Endothelial cell of umbilical vein (primary cell): ENCODE results near the gene STARD13. TPM values are rescaled to one million over a fixed set of nuclear protein-coding genes. Genes with fewer than 3 reads are reported as not detected.

Experiments used
- BruUV-seq: library from RNA; stranded (reverse); fragments of 400-500 nt; replicated peaks from 2 replicates; lab custom pipeline; 2021; lab: Mats Ljungman, UMichigan
- CTCF ChIA-PET: fragments of 300-600, 350-600 bp; sonication (Branson Sonifier 250); formaldehyde crosslinking; loops from one replicate; lab custom pipeline; 2021; ENCODE audit warnings: antibody characterized with exemption, inconsistent platforms; lab: Charles Lee
- POLR2A ChIA-PET: fragments of 300-600, 350-600 bp; sonication (Branson Sonifier 250); formaldehyde crosslinking; loops from one replicate; lab custom pipeline; 2021; ENCODE audit warnings: antibody characterized with exemption, inconsistent platforms; lab: Charles Lee
- DNase-seq: peaks from one replicate; pipeline ENCODE4 v3.0.0-alpha.2; 2011; ENCODE audit warnings: low read depth, low spot score
- FAIRE-seq: peaks from 2 replicates; lab custom pipeline; 2011; peaks lifted over from hg19 to GRCh38; lab: Jason Lieb, UNC
- H2AFZ ChIP-seq: 2 replicates; pipeline ENCODE4 v1.6.0; 2012; ENCODE audit warnings: low read depth, low read length, control low read depth, inconsistent platforms
- H3K27ac ChIP-seq: 2 replicates; pipeline ENCODE4 v1.5.1; 2011; ENCODE audit warnings: low read depth, mild to moderate bottlenecking, control low read depth, low read length, moderate library complexity; ENCODE audit not compliant: insufficient read depth
- H3K27me3 ChIP-seq, 2 experiments: 2 replicates each; pipeline versions ENCODE4 v1.6.0 to v1.6.1; 2011; ENCODE audit warnings: low read length in 2 of 2, mixed read lengths in 1 of 2; ENCODE audit not compliant: control insufficient read depth in 2 of 2, insufficient read depth in 2 of 2
- H3K36me3 ChIP-seq, 2 experiments: 2 replicates in 1 of 2; 3 replicates in 1 of 2; pipeline ENCODE4 v1.5.1; 2011; ENCODE audit warnings: low read length in 2 of 2, mild to moderate bottlenecking in 1 of 2, moderate library complexity in 1 of 2; ENCODE audit not compliant: control insufficient read depth in 2 of 2, insufficient read depth in 2 of 2; ENCODE audit errors: extremely low read depth in 1 of 2
- H3K4me1 ChIP-seq: 3 replicates; pipeline ENCODE4 v1.5.1; 2011; ENCODE audit warnings: mild to moderate bottlenecking, low read length; ENCODE audit not compliant: control insufficient read depth, insufficient read depth; ENCODE audit errors: extremely low read depth
- H3K4me2 ChIP-seq: 2 replicates; pipeline ENCODE4 v1.6.1; 2011; ENCODE audit warnings: low read length, control low read depth, mixed read lengths; ENCODE audit not compliant: insufficient read depth
- H3K4me3 ChIP-seq, 3 experiments: fragments of 200-600 bp in 1 of 3; sonication (generic), shearing (Covaris generic) in 1 of 3; replicated peaks in 1 of 3; 2 replicates each; pipeline ENCODE4 v1.5.1; 2011 to 2016; ENCODE audit warnings: control low read depth in 3 of 3, low read length in 3 of 3, mild to moderate bottlenecking in 2 of 3, inconsistent platforms in 1 of 3, low read depth in 1 of 3, moderate library complexity in 1 of 3; ENCODE audit not compliant: insufficient read depth in 1 of 3
- H3K79me2 ChIP-seq: 2 replicates; pipeline ENCODE4 v1.6.0; 2012; ENCODE audit warnings: low read length, inconsistent platforms; ENCODE audit not compliant: control insufficient read depth, insufficient read depth
- H3K9ac ChIP-seq: replicated peaks from 2 replicates; pipeline ENCODE3; 2011; ENCODE audit warnings: low read length, control low read depth; ENCODE audit not compliant: insufficient read depth; ENCODE audit errors: extremely low read depth
- H3K9me1 ChIP-seq: replicated peaks from 3 replicates; pipeline ENCODE4 v1.6.0; 2011; ENCODE audit warnings: mild to moderate bottlenecking, low read length; ENCODE audit not compliant: control insufficient read depth, insufficient read depth; ENCODE audit errors: extremely low read depth
- H3K9me3 ChIP-seq: replicated peaks from 2 replicates; pipeline ENCODE4 v1.5.1; 2012; ENCODE audit warnings: low read length, inconsistent platforms; ENCODE audit not compliant: control insufficient read depth, insufficient read depth
- H4K20me1 ChIP-seq: replicated peaks from 2 replicates; pipeline ENCODE3; 2011; ENCODE audit warnings: mild to moderate bottlenecking, low read length; ENCODE audit not compliant: control insufficient read depth, insufficient read depth; ENCODE audit errors: extremely low read depth
- EZH2 ChIP-seq: IDR thresholded peaks from 2 replicates; pipeline ENCODE4 v1.6.1; 2012; ENCODE audit warnings: borderline replicate concordance, low read depth, mild to moderate bottlenecking, moderate library complexity, low read length, inconsistent platforms; ENCODE audit not compliant: severe bottlenecking
- FOS ChIP-seq: IDR thresholded peaks from 2 replicates; pipeline ENCODE4 v1.6.1; 2011; ENCODE audit warnings: mild to moderate bottlenecking, low read length, moderate library complexity, borderline replicate concordance; ENCODE audit not compliant: insufficient read depth
- GATA2 ChIP-seq: IDR thresholded peaks from 2 replicates; pipeline ENCODE4 v1.7.0; 2011; ENCODE audit warnings: low read depth, mild to moderate bottlenecking, moderate library complexity, mixed read lengths, low read length; ENCODE audit not compliant: insufficient read length, insufficient read depth
- JUN ChIP-seq: IDR thresholded peaks from 2 replicates; pipeline ENCODE4 v1.6.1; 2011; ENCODE audit warnings: borderline replicate concordance, low read depth; ENCODE audit not compliant: insufficient read length, insufficient read depth
- MYC ChIP-seq: IDR thresholded peaks from one replicate; pipeline ENCODE4 v1.6.1; 2011; ENCODE audit warnings: mild to moderate bottlenecking, low read depth, low read length
- POLR2A ChIP-seq: IDR thresholded peaks from 2 replicates; pipeline ENCODE4 v1.6.1; 2012; ENCODE audit warnings: low read depth, mild to moderate bottlenecking, control low read depth, low read length
- POLR2AphosphoS5 ChIP-seq: IDR thresholded peaks from 2 replicates; pipeline ENCODE4 v1.6.1; 2012; ENCODE audit warnings: low read depth, mild to moderate bottlenecking, control low read depth, low read length, moderate library complexity; ENCODE audit not compliant: insufficient read depth
- dilution Hi-C: fragments of 300-500 bp; cut with MboI; formaldehyde crosslinking; loops from one replicate; pipeline ENCODE4 v1.15.0; 2019; ENCODE audit warnings: low sequenced_read_pairs; ENCODE audit not compliant: extremely low pct_ligation_motif_present
- intact Hi-C: fragments of 100-400 bp; cut with micrococcal nuclease; formaldehyde crosslinking; loops from one replicate; pipeline ENCODE4 v1.10.0; 2022
- polyA plus RNA-seq, 4 experiments: library from polyadenylated mRNA; depleted of rRNA in 3 of 4; stranded (reverse) in 3 of 4; unstranded in 1 of 4; fragments of >200 nt; gene quantifications; 2 replicates each; pipeline versions ENCODE4 v1.2.1 to v1.2.3, GENCODE V29; 2011 to 2012; ENCODE audit warnings: missing spikeins in 1 of 4
- total RNA-seq: library from RNA; stranded (reverse); gene quantifications from 2 replicates; pipeline ENCODE4 v1.2.3, GENCODE V29; 2021
- TF ChIP-seq, protein P1 (sequence below): IDR thresholded peaks from 2 replicates; pipeline ENCODE4 v1.6.1; 2011; ENCODE audit not compliant: insufficient read depth, insufficient read length
- TF ChIP-seq, protein P2 (sequence below), 2 donors: IDR thresholded peaks; 1 replicate in 1 of 2; 2 replicates in 1 of 2; pipeline ENCODE4 v1.5.1; 2011; ENCODE audit warnings: low read length in 2 of 2, mild to moderate bottlenecking in 2 of 2, moderate library complexity in 2 of 2, control low read depth in 1 of 2, inconsistent platforms in 1 of 2, low read depth in 1 of 2; ENCODE audit not compliant: insufficient read depth in 1 of 2; ENCODE audit errors: extremely low read depth in 1 of 2

Gene STARD13
- total and polyA plus RNA-seq, 2 donors (not counting 3 experiments of a cell fraction or from before 2014, with no cell fraction given): 11.0 to 47.7 TPM

DNA sequence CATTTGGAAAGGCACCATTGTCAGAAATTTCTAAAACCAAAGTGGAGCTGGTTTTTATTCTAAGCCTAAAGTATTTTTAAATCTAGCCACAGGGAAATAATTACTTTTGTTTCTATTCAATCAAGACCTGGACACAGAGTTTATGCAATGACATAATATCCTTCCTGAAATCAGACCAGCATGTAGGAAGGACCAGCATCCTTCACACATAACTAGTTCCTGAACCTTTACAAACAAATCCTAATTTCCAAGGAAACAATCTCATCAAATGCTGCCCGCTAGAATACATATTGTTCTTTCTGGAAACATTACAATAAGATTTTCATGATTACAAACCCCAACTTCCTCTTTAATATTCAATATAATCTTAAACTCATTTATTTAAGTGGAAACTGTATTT, 1.5 kb downstream of the STARD13 start:
- no peaks in the 10 kb centered on the region for H3K9me3 ChIP-seq
- TF ChIP-seq POLR2A (peak; percentile 78), GATA2 (peak; percentile 39), FOS (peak; percentile 46), POLR2AphosphoS5 (peak; percentile 64), EZH2 (no peak), MYC (no peak), JUN (peak; percentile 93)
- TF ChIP-seq, protein P1, sequence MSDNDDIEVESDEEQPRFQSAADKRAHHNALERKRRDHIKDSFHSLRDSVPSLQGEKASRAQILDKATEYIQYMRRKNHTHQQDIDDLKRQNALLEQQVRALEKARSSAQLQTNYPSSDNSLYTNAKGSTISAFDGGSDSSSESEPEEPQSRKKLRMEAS: no peak
- TF ChIP-seq, protein P2, sequence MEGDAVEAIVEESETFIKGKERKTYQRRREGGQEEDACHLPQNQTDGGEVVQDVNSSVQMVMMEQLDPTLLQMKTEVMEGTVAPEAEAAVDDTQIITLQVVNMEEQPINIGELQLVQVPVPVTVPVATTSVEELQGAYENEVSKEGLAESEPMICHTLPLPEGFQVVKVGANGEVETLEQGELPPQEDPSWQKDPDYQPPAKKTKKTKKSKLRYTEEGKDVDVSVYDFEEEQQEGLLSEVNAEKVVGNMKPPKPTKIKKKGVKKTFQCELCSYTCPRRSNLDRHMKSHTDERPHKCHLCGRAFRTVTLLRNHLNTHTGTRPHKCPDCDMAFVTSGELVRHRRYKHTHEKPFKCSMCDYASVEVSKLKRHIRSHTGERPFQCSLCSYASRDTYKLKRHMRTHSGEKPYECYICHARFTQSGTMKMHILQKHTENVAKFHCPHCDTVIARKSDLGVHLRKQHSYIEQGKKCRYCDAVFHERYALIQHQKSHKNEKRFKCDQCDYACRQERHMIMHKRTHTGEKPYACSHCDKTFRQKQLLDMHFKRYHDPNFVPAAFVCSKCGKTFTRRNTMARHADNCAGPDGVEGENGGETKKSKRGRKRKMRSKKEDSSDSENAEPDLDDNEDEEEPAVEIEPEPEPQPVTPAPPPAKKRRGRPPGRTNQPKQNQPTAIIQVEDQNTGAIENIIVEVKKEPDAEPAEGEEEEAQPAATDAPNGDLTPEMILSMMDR (IDR thresholded peaks at IDR 0.05; ENCODE audit: extremely low read depth in 1 of 2, insufficient read depth in 1 of 2, low read depth in 1 of 2, low read length in 2 of 2): no peak
- FAIRE-seq: peak; percentile 86
- peak; percentile 90 for DNase-seq
- H2AFZ ChIP-seq: no peak overlapping the region
- peak overlapping the region; percentile 99 for H3K27ac ChIP-seq
- no TSS peak for BruUV-seq
- H3K36me3 ChIP-seq: peaks cover 0 to 6% of the 10 kb centered on the region in 2 experiments
- peak overlapping the region; percentile 27 to 98 (median 88) for H3K4me3 ChIP-seq
- CTCF ChIA-PET: interaction anchor here (1.5 to 4.8 kb wide), 4 partner anchors 14 to 56 kb away, joined by 4 to 38 read pairs (median 5); no protein-coding TSS in a partner anchor
- intact Hi-C loops: loop anchor here (1.0 to 10.0 kb wide), 4 partner anchors 79 to 871 kb away; no protein-coding TSS in a partner anchor
- no peaks in the 10 kb centered on the region for H3K9me1 ChIP-seq
- POLR2A ChIA-PET: interaction anchor here (1.9 kb wide), 1 partner anchor 33 kb away, joined by 9 read pairs; no protein-coding TSS in a partner anchor
- H3K9ac ChIP-seq: peak overlapping the region; percentile 100
- H3K27me3 ChIP-seq: no peaks in the 10 kb centered on the region
- H3K4me2 ChIP-seq: peak overlapping the region; percentile 81
- dilution Hi-C loops: no loop called here
- H3K79me2 ChIP-seq: peaks cover 57% of the 10 kb centered on the region
- H3K4me1 ChIP-seq: peaks cover 45% of the 10 kb centered on the region
- no peaks in the 10 kb centered on the region for H4K20me1 ChIP-seq
